Panc1 (cell line): ENCODE measurements around the gene FHL5. TPM values are rescaled to one million over a fixed set of nuclear protein-coding genes. Genes with fewer than 3 reads are reported as not detected.

ENCODE experiments used
- ATAC-seq: fragments of 200-7000 bp; cut with Tn5 transposase; 2 replicates; pipeline ENCODE4 v1.9.1; 2020; ENCODE audit warnings: mild to moderate bottlenecking, moderate library complexity
- BruUV-seq: library from RNA; stranded (reverse); fragments of 400-500 nt; replicated peaks from 2 replicates; lab custom pipeline; 2021; lab: Mats Ljungman, UMichigan
- CTCF ChIA-PET: fragments of 300-600 bp; sonication (Branson Sonifier 250); formaldehyde crosslinking; loops from one replicate; lab custom pipeline; 2022; ENCODE audit warnings: antibody characterized with exemption; lab: Charles Lee
- POLR2A ChIA-PET: fragments of 300-600 bp; sonication (Branson Sonifier 250); formaldehyde crosslinking; loops from one replicate; lab custom pipeline; 2022; ENCODE audit warnings: antibody characterized with exemption; lab: Charles Lee
- DNase-seq: peaks from one replicate; pipeline ENCODE4 v3.0.0-alpha.2; 2010; ENCODE audit warnings: low read depth, low spot score
- H3K27ac ChIP-seq: 2 replicates; pipeline ENCODE4 v1.5.1; 2011; ENCODE audit warnings: mild to moderate bottlenecking, low read length, inconsistent platforms
- H3K27me3 ChIP-seq: fragments of 200-500 bp; sonication (Bioruptor generic); 2 replicates; pipeline ENCODE4 v1.6.0; 2014; ENCODE audit warnings: low read length, inconsistent platforms; ENCODE audit not compliant: control insufficient read depth, insufficient read depth
- H3K36me3 ChIP-seq: fragments of 200-500 bp; sonication (Bioruptor generic); 2 replicates; pipeline ENCODE4 v1.5.1; 2014; ENCODE audit warnings: inconsistent platforms, mild to moderate bottlenecking, low read length, moderate library complexity; ENCODE audit not compliant: control insufficient read depth, insufficient read depth
- H3K4me1 ChIP-seq: 2 replicates; pipeline ENCODE4 v1.5.1; 2011; ENCODE audit warnings: inconsistent platforms, mild to moderate bottlenecking, low read length, moderate library complexity; ENCODE audit not compliant: control insufficient read depth, insufficient read depth
- H3K4me3 ChIP-seq, 2 experiments: 2 replicates each; pipeline ENCODE4 v1.5.1; 2011 to 2012; ENCODE audit warnings: low read depth in 2 of 2, low read length in 2 of 2, mild to moderate bottlenecking in 2 of 2, inconsistent platforms in 1 of 2, moderate library complexity in 1 of 2
- H3K9me3 ChIP-seq: fragments of 200-500 bp; sonication (Bioruptor generic); 2 replicates; pipeline ENCODE4 v1.5.1; 2014; ENCODE audit warnings: low read depth, mild to moderate bottlenecking, inconsistent platforms, low read length, moderate library complexity; ENCODE audit not compliant: control insufficient read depth, insufficient read depth
- CTCF ChIP-seq: fragments of 450-650 bp; IDR thresholded peaks from 2 replicates; pipeline ENCODE4 v1.5.1; 2017; ENCODE audit warnings: mild to moderate bottlenecking
- POLR2AphosphoS5 ChIP-seq: IDR thresholded peaks from 2 replicates; pipeline ENCODE4 v1.6.1; 2012; ENCODE audit warnings: mild to moderate bottlenecking, low read depth, low read length, moderate library complexity
- REST ChIP-seq, 2 experiments: IDR thresholded peaks; 2 replicates each; pipeline ENCODE4 v1.6.1; 2011 to 2012; ENCODE audit warnings: low read depth in 2 of 2, control low read depth in 1 of 2, low read length in 1 of 2, mild to moderate bottlenecking in 1 of 2, moderate library complexity in 1 of 2; ENCODE audit not compliant: insufficient read depth in 1 of 2
- SIN3A ChIP-seq: IDR thresholded peaks from 2 replicates; pipeline ENCODE4 v1.6.1; 2012; ENCODE audit warnings: low read depth, mild to moderate bottlenecking, low read length, moderate library complexity, borderline replicate concordance; ENCODE audit not compliant: insufficient read depth
- TCF7L2 ChIP-seq: IDR thresholded peaks from 2 replicates; pipeline ENCODE4 v1.6.1; 2011; ENCODE audit warnings: mild to moderate bottlenecking, low read depth, low read length, inconsistent platforms
- in situ Hi-C: cut with HindIII; loops from 2 replicates; pipeline ENCODE4 v1.10.0; 2016; ENCODE audit warnings: low sequenced_read_pairs, low pct_unique_long_range_greater_than_20kb
- intact Hi-C: fragments of 100-400 bp; cut with micrococcal nuclease; formaldehyde crosslinking; loops from one replicate; pipeline ENCODE4 v1.10.0; 2022; ENCODE audit not compliant: unreplicated experiment
- total RNA-seq: library from RNA; stranded (reverse); gene quantifications from one replicate; pipeline ENCODE4 v1.2.1, GENCODE V29; 2021; ENCODE audit not compliant: unreplicated experiment

FHL5 gene
- total RNA-seq, 1 experiment from 2014 or later = not detected

DNA sequence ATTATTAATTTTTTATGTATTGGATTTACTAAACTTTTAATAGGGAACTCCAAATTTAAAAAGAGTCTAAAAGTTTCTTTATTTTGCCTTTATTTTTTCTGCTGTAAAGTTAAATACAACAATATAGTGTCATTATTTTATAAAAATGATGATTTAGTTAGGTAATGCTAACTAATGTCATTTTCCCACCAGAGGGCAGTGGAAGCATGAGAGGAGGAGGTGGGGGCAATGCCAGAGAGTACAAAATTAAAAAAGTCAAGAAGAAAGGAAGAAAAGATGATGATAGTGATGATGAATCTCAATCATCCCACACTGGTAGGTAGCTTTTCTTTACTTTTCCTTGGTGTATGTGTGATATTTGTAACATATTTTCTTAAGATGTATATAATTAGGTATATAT is 20.2 kb upstream of the FHL5 start:
- DNase-seq = no peak
- BruUV-seq = no TSS peak
- TF ChIP-seq CTCF (peak; percentile 61; the same call in 1 of the 2 replicates), TCF7L2 (no peak)
- H3K9me3 ChIP-seq = no peaks in the 10 kb centered on the region
- H3K27me3 ChIP-seq = no peaks in the 10 kb centered on the region
- POLR2A ChIA-PET = no interaction called here
- peaks cover 14% of the 10 kb centered on the region; the same call in 1 of the 2 replicates for H3K36me3 ChIP-seq
- H3K4me3 ChIP-seq = no peak overlapping the region
- in situ Hi-C loops (no loop called here), intact Hi-C loops (no loop called here)
- CTCF ChIA-PET = no interaction called here
- no peak overlapping the region for H3K27ac ChIP-seq
- ATAC-seq = no peak
- no peaks in the 10 kb centered on the region for H3K4me1 ChIP-seq

- in situ Hi-C loops (no loop called here), intact Hi-C loops (no loop called here)
- ATAC-seq (no peak), DNase-seq (no peak)
- H3K27ac ChIP-seq = no peak overlapping the region
- no peaks in the 10 kb centered on the region for H3K4me1 ChIP-seq
- ChIA-PET POLR2A (interaction anchor here (0.6 kb wide), 1 partner anchor 22 kb away, joined by 5 read pairs; no protein-coding TSS in a partner anchor), CTCF (no interaction called here)
- peaks cover 7% of the 10 kb centered on the region; the same call in 1 of the 2 replicates for H3K36me3 ChIP-seq
- H3K27me3 ChIP-seq = no peaks in the 10 kb centered on the region
- BruUV-seq = no TSS peak
- TF ChIP-seq POLR2AphosphoS5 = no peak
- no peak for TF ChIP-seq TCF7L2
- no peak for TF ChIP-seq SIN3A
- no peak for TF ChIP-seq CTCF
- TF ChIP-seq REST (IDR thresholded peaks at IDR 0.05; ENCODE audit: insufficient read depth in 1 of 2, low read depth in 2 of 2, low read length in 1 of 2) = no peak
- H3K4me3 ChIP-seq = no peak overlapping the region
- H3K9me3 ChIP-seq = no peaks in the 10 kb centered on the region
Observed at GRCh38 chr6:96545882-96546281, 17.0 kb upstream of the FHL5 start.
